HS-5 (cell line): ENCODE results near the gene DCTPP1.
A peak's percentile ranks its signal among the peaks of the same experiment; 100 is the strongest.

Experiments
- DNase-seq: peaks from one replicate; pipeline ENCODE4 v3.0.0-alpha.2; 2012; ENCODE audit warnings: low read depth

Gene DCTPP1

GRCh38 chr16:30381291-30382041 lies 48.4 kb downstream of the DCTPP1 start:
- no peak for DNase-seq

GRCh38 chr16:30380803-30381208 lies 49.0 kb downstream of the DCTPP1 start:
- no peak for DNase-seq

- no peak for DNase-seq
These were observed 49.6 kb downstream of the DCTPP1 start for GRCh38 chr16:30380072-30380802.

GRCh38 chr16:30379158-30379783 lies 50.6 kb downstream of the DCTPP1 start:
- no peak for DNase-seq

GRCh38 chr16:30378236-30379157 lies 51.3 kb downstream of the DCTPP1 start:
- DNase-seq: peak; percentile 82

- peak; percentile 50 for DNase-seq
These were observed 52.0 kb downstream of the DCTPP1 start for GRCh38 chr16:30377812-30378235.

GRCh38 chr16:30377050-30377811 lies 52.6 kb downstream of the DCTPP1 start:
- DNase-seq: no peak

- no peak for DNase-seq
These were observed 53.3 kb downstream of the DCTPP1 start for GRCh38 chr16:30376461-30376902.

- DNase-seq: no peak
These were observed 54.0 kb downstream of the DCTPP1 start for GRCh38 chr16:30375864-30376263.

GRCh38 chr16:30374538-30374937 lies 55.3 kb downstream of the DCTPP1 start, which contains the start of gene MYL11:
Gene MYL11, plus strand, starts transcription at chr16:30374802. Its CDS starts 56 bp downstream, at chr16:30374858.
- no peak for DNase-seq
